Smooth muscle cell (in vitro differentiated cells): ENCODE results near the gene KCNJ8. TPM values are rescaled to one million over a fixed set of nuclear protein-coding genes. Genes with fewer than 3 reads are reported as not detected.

ENCODE experiments used
- DNase-seq: peaks from one replicate; lab custom pipeline; 2025; ENCODE audit not compliant: unreplicated experiment; lab: John Stamatoyannopoulos, UW
- H2AFZ ChIP-seq: fragments of 200-600 bp; sonication (generic); 2 replicates; pipeline ENCODE4 v1.6.0; 2016; ENCODE audit warnings: antibody characterized with exemption, low read depth, mild to moderate bottlenecking
- H3F3A ChIP-seq: fragments of 200-600 bp; sonication (generic); 2 replicates; pipeline ENCODE4 v1.6.0; 2017; ENCODE audit warnings: antibody characterized with exemption, low read depth
- H3K27ac ChIP-seq: fragments of 200-600 bp; sonication (generic); 2 replicates; pipeline ENCODE4 v1.5.1; 2016; ENCODE audit warnings: low read depth, mild to moderate bottlenecking
- H3K27me3 ChIP-seq: fragments of 200-600 bp; sonication (generic); 2 replicates; pipeline ENCODE4 v1.6.1; 2016; ENCODE audit warnings: low read depth, mild to moderate bottlenecking
- H3K36me3 ChIP-seq: fragments of 200-600 bp; sonication (generic); 2 replicates; pipeline ENCODE4 v1.5.1; 2016; ENCODE audit warnings: low read depth
- H3K4me1 ChIP-seq: fragments of 200-600 bp; sonication (generic); 2 replicates; pipeline ENCODE4 v1.5.1; 2016; ENCODE audit warnings: low read depth
- H3K4me2 ChIP-seq: fragments of 200-600 bp; sonication (generic); 2 replicates; pipeline ENCODE4 v1.6.0; 2016; ENCODE audit warnings: mild to moderate bottlenecking
- H3K4me3 ChIP-seq: fragments of 200-600 bp; sonication (generic); 2 replicates; pipeline ENCODE4 v1.5.1; 2016; ENCODE audit warnings: mild to moderate bottlenecking
- H3K79me2 ChIP-seq: fragments of 200-600 bp; sonication (generic); 2 replicates; pipeline ENCODE4 v1.6.0; 2016; ENCODE audit warnings: low read depth, mild to moderate bottlenecking
- H3K9ac ChIP-seq: fragments of 200-600 bp; sonication (generic); 2 replicates; pipeline ENCODE4 v1.6.0; 2016; ENCODE audit warnings: low read depth
- H3K9me3 ChIP-seq: fragments of 200-600 bp; sonication (generic); replicated peaks from 2 replicates; pipeline ENCODE4 v1.5.1; 2016; ENCODE audit warnings: low read depth
- H4K20me1 ChIP-seq: fragments of 200-600 bp; sonication (generic); 2 replicates; pipeline ENCODE4 v1.6.0; 2016; ENCODE audit warnings: low read depth
- WGBS: methylation state at CpG from one replicate; pipeline ENCODE4 v1.1.7; 2016; ENCODE audit warnings: low lambda C conversion rate; 5-methylcytosine and 5-hydroxymethylcytosine counted together
- polyA plus RNA-seq: library from polyadenylated mRNA; unstranded; fragments of >200 nt; fragmentation: Nextera tagmentation; extraction: Ambion mirVana; gene quantifications from 2 replicates; pipeline ENCODE4 v1.2.1, GENCODE V29; 2016
- total RNA-seq: library from RNA; depleted of rRNA; stranded (reverse); fragments of >200 nt; gene quantifications from 2 replicates; pipeline ENCODE4 v1.2.3, GENCODE V29; 2014
- TF ChIP-seq, protein P1 (sequence below): fragments of 200-600 bp; sonication (generic); IDR thresholded peaks from 2 replicates; pipeline ENCODE4 v1.5.1; 2017; ENCODE audit warnings: borderline replicate concordance, mild to moderate bottlenecking, antibody characterized with exemption; ENCODE audit not compliant: insufficient read depth, poor library complexity, severe bottlenecking

Gene KCNJ8
- total and polyA plus RNA-seq, 2 experiments from 2014 or later: not detected

DNA sequence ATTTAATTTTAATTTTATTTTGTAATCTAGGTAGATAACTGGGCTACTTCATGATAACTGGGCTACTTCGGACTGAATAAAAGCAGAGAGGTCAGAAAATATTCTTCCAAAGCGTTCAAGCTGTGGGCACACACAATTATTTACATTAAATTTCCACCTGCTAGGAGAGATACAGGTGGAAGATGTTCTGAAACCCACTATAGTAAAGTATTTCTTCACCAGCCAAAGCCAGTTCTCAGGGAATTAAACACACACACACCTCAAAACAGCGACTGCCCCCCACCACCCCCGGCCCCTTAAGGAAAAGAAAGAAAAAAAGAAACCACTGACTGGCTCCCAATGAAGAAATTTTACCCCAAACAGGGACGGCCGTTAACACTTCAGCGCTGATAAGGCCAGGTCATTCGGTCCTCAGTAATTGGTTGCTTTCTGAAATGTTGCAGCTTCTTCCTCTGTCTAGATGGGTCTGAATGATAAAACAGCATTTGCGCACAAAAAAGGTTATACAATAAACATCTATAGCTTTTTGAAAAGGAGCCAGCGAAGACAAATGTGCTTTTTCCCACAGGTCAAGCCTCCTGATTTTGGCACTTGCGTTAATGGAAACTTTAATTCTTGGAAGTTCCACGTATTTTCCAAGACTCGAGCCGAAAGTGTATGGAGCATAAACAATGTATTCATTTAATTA, 771 bp upstream of the KCNJ8 start:
- DNase-seq: no peak

GRCh38 chr12:21773806-21774205, 700 bp downstream of the KCNJ8 start:
- TF ChIP-seq, protein P1, sequence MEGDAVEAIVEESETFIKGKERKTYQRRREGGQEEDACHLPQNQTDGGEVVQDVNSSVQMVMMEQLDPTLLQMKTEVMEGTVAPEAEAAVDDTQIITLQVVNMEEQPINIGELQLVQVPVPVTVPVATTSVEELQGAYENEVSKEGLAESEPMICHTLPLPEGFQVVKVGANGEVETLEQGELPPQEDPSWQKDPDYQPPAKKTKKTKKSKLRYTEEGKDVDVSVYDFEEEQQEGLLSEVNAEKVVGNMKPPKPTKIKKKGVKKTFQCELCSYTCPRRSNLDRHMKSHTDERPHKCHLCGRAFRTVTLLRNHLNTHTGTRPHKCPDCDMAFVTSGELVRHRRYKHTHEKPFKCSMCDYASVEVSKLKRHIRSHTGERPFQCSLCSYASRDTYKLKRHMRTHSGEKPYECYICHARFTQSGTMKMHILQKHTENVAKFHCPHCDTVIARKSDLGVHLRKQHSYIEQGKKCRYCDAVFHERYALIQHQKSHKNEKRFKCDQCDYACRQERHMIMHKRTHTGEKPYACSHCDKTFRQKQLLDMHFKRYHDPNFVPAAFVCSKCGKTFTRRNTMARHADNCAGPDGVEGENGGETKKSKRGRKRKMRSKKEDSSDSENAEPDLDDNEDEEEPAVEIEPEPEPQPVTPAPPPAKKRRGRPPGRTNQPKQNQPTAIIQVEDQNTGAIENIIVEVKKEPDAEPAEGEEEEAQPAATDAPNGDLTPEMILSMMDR: no peak
- H3K27ac ChIP-seq: no peak overlapping the region
- no peaks in the 10 kb centered on the region for H4K20me1 ChIP-seq
- H3F3A ChIP-seq: no peaks in the 10 kb centered on the region
- DNase-seq: no peak
- H3K27me3 ChIP-seq: peaks cover 36% of the 10 kb centered on the region
- no peaks in the 10 kb centered on the region for H3K79me2 ChIP-seq
- H3K9me3 ChIP-seq: no peaks in the 10 kb centered on the region
- H3K4me3 ChIP-seq: peak overlapping the region; percentile 61
- WGBS: 17% methylated on average over 10 of the region's 10 CpGs
- H3K4me2 ChIP-seq: peak overlapping the region; percentile 93
- H2AFZ ChIP-seq: peak overlapping the region; percentile 61
- H3K36me3 ChIP-seq: no peaks in the 10 kb centered on the region
- H3K9ac ChIP-seq: no peak overlapping the region
- peaks cover 15% of the 10 kb centered on the region for H3K4me1 ChIP-seq

More for the DNA sequence above, 771 bp upstream of the KCNJ8 start:
- 42% methylated on average over 14 of the region's 14 CpGs for WGBS
- no peaks in the 10 kb centered on the region for H4K20me1 ChIP-seq
- H3K27me3 ChIP-seq: peaks cover 36% of the 10 kb centered on the region
- peak overlapping the region; percentile 61 for H3K4me3 ChIP-seq
- H3F3A ChIP-seq: no peaks in the 10 kb centered on the region
- H3K27ac ChIP-seq: no peak overlapping the region
- no peaks in the 10 kb centered on the region for H3K9me3 ChIP-seq
- peak overlapping the region; percentile 86 for H2AFZ ChIP-seq
- no peaks in the 10 kb centered on the region for H3K36me3 ChIP-seq
- TF ChIP-seq, protein P1: no peak
- H3K9ac ChIP-seq: no peak overlapping the region
- H3K79me2 ChIP-seq: no peaks in the 10 kb centered on the region
- H3K4me1 ChIP-seq: peaks cover 15% of the 10 kb centered on the region
- peak overlapping the region; percentile 93 for H3K4me2 ChIP-seq

GRCh38 chr12:21773263-21773741, 1.2 kb downstream of the KCNJ8 start:
- DNase-seq: no peak
- Histone ChIP-seq H3K79me2 (no peaks in the 10 kb centered on the region), H3K27ac (no peak overlapping the region), H3F3A (no peaks in the 10 kb centered on the region), H3K4me1 (peaks cover 15% of the 10 kb centered on the region), H3K27me3 (peaks cover 36% of the 10 kb centered on the region), H4K20me1 (no peaks in the 10 kb centered on the region), H3K9me3 (no peaks in the 10 kb centered on the region), H2AFZ (peak overlapping the region; percentile 19), H3K36me3 (no peaks in the 10 kb centered on the region), H3K4me3 (peak overlapping the region; percentile 61), H3K9ac (no peak overlapping the region), H3K4me2 (peak overlapping the region; percentile 93)
- TF ChIP-seq, protein P1: no peak
- WGBS: 19% methylated on average over 23 of the region's 23 CpGs

DNA sequence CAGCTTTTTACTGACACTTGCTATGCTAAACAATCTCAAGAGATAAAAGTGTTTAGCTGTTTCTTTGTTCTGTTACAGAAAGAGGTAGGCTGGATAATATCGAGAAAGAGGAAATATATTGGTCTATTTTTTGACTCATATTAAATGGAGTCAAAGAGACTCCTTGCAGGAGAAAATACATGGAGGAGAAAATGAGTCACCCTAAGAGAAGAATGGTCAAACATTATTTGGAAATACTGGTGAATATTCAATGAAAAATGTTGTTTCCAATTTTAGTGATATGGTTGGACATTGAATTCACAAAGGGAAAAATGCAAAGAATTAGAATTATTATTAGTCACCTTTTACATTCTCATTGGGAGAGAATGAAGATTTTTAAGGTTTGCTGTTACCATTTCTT, 3.2 kb downstream of the KCNJ8 start:
- H3K27me3 ChIP-seq: peaks cover 33% of the 10 kb centered on the region
- DNase-seq: no peak
- TF ChIP-seq, protein P1: no peak
- no peak overlapping the region for H3K4me2 ChIP-seq
- H2AFZ ChIP-seq: no peak overlapping the region
- H3K4me3 ChIP-seq: no peak overlapping the region
- H3K9ac ChIP-seq: no peak overlapping the region
- H3F3A ChIP-seq: no peaks in the 10 kb centered on the region
- no peaks in the 10 kb centered on the region for H4K20me1 ChIP-seq
- no peaks in the 10 kb centered on the region for H3K79me2 ChIP-seq
- H3K9me3 ChIP-seq: no peaks in the 10 kb centered on the region
- no peak overlapping the region for H3K27ac ChIP-seq
- H3K36me3 ChIP-seq: no peaks in the 10 kb centered on the region
- 91% methylated on average over 1 of the region's 1 CpG for WGBS
- peaks cover 15% of the 10 kb centered on the region for H3K4me1 ChIP-seq
